Epithelial cell of proximal tubule (primary cell): Measurements from ENCODE around the gene NECAB2. TPM values are rescaled to one million over a fixed set of nuclear protein-coding genes. Genes with fewer than 3 reads are reported as not detected.

Experiments used
- DNase-seq: peaks from one replicate; pipeline ENCODE4 v3.0.0-alpha.2; 2011; ENCODE audit warnings: low read depth
- H3K4me3 ChIP-seq: 2 replicates; pipeline ENCODE4 v1.5.1; 2011; ENCODE audit warnings: low read depth, mild to moderate bottlenecking, low read length
- total RNA-seq: library from RNA; depleted of rRNA; stranded (reverse); fragments of >200 nt; gene quantifications from 2 replicates; pipeline ENCODE4 v1.2.3, GENCODE V29; 2015
- TF ChIP-seq, protein P1 (sequence below): conservative IDR thresholded peaks from 2 replicates; pipeline ENCODE4 v1.5.1; 2012; ENCODE audit warnings: low read depth, mild to moderate bottlenecking, low read length

The NECAB2 gene
- total RNA-seq, 1 donor from 2014 or later = not detected

DNA sequence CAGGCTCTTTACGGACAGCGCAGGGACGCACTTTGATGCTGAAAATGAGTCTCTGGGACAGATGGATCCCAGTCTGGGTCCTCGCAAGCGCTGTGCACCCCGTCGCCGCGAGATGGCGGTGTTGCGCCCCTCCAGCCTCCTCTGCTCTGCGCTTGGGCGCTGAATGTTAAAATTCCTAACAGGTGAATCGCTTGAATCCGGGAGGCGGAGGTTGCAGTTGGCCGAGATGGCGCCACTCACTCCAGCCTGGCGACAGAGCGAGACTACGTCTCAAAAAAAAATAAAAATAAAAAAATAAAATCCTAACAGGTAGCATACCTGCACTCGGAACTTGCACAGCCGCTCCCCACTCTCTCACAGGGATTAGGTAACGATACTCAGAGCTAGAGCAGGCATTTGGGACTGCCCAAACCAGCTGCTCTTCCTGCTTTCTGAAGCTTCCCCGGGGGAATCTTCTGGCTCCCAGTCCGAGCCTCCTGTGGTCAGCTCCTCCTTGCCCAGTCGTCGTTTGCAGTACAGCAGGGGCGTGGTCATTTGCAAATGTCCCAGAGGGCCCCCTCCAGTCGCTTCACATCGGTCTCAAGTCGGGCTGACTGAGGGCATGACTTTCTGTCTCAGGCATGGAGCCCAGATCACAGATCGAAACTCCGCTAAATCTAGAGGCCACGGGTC, 41.2 kb upstream of the NECAB2 start:
- TF ChIP-seq, protein P1, sequence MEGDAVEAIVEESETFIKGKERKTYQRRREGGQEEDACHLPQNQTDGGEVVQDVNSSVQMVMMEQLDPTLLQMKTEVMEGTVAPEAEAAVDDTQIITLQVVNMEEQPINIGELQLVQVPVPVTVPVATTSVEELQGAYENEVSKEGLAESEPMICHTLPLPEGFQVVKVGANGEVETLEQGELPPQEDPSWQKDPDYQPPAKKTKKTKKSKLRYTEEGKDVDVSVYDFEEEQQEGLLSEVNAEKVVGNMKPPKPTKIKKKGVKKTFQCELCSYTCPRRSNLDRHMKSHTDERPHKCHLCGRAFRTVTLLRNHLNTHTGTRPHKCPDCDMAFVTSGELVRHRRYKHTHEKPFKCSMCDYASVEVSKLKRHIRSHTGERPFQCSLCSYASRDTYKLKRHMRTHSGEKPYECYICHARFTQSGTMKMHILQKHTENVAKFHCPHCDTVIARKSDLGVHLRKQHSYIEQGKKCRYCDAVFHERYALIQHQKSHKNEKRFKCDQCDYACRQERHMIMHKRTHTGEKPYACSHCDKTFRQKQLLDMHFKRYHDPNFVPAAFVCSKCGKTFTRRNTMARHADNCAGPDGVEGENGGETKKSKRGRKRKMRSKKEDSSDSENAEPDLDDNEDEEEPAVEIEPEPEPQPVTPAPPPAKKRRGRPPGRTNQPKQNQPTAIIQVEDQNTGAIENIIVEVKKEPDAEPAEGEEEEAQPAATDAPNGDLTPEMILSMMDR = peak; percentile 96
- H3K4me3 ChIP-seq = peak overlapping the region; percentile 40
- peak; percentile 20 for DNase-seq

DNA sequence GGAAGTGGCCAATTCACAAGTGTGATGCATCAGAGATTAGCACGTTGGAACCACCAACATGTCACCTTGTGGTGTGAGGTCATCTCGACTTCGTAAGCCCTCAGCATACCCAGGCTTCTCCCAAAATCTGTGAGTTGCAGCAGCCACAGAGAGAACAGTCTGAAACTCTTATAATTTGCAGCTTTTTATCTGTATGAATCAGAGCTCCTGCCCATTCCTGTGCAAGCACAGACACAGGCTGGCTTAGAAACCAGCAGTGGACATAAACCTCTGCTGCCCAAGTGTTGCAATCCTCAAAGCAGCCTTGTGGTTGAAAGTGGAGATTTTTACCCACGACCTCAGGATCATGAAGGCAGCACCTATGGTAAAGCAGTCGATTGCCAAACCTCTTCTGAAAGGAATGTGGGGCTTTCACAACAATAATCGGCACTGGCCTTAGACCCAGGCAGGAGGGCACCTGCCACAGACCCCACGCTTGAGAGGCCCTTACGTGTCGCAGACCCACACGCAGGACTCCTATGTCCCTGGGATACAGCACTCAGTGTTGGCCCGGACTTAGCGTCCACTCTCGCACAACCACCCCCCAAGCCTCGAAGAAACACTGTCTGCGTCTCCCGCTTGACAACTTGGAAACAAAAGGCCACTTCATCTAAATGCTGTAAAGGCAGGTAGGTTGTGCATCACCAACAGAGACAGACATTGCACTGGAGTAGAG, 39.5 kb upstream of the NECAB2 start:
- peak; percentile 37 for DNase-seq
- TF ChIP-seq, protein P1 = no peak
- H3K4me3 ChIP-seq = no peak overlapping the region

DNA sequence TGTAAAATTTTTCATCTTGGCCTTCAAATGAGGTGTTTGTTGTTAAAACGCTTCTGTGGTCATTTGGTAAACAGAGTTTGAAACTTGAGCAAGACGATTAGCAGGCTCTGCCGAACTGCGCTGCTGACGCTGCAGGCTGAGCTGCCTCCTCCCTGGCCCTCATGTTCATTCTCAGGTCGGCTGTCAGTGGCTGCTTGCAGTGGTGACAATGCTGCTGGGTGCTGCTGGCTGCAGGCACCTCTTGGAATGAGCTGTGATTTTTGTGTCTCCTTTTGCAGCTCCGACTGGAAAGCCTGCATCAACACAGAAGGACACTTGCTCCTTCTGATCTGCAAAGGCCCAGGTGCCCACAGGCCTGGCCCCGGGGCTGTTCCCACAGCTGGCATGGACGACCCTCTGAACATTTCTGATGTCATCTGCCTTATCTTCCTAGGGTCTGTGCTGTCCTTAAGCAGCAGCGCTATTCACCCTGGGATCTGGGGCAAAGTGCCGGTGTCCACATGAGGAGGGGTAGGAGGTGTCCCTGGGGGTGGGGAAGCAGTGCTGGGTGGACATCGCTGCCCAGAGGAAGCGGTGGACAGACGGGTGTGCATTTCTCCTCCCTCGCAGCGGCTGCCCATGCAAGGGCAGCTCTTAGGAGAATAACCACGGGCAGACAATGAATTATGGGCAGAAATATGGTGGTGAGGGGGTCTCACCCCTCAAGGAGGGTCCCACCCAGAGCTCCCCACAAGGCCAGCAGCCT, 38.1 kb upstream of the NECAB2 start:
- DNase-seq = no peak
- H3K4me3 ChIP-seq = no peak overlapping the region
- TF ChIP-seq, protein P1 = no peak

DNA sequence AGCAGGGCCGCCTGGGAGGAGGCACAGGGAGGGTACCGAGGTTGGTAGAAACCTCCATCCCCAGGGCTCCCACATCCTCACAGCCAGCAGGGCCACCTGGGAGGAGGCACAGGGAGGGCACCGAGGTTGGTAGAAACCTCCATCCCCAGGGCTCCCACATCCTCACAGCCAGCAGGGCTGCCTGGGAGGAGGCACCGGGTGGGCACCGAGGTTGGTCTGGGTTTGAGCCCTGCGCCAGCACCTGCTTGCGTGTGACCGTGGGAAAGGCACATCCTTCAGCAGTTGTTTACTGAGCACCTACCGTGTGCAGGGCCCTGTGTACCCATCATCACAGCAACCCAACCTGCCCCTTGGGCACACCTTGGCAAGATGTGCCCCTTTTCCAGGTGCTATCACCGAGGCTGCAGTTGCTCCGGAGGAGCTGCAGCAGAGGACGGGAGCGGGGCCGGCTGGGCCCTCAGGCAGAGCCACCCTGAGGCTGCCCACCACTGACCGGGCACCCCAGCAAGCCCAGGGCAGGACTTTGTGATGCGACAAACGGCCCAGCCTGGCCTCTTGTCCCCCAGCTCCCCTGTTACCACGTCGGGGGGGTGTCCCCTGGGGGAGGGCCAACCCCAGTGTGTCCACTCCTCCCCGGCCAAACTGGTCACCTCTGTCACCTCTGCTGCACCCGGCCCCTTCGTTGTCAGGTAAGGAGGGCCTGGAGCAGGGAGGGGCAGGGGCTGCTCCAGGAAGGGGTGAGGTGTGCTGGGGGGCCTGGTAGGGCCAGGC, 37.1 kb upstream of the NECAB2 start:
- TF ChIP-seq, protein P1 = no peak
- DNase-seq = no peak
- H3K4me3 ChIP-seq = no peak overlapping the region

DNA sequence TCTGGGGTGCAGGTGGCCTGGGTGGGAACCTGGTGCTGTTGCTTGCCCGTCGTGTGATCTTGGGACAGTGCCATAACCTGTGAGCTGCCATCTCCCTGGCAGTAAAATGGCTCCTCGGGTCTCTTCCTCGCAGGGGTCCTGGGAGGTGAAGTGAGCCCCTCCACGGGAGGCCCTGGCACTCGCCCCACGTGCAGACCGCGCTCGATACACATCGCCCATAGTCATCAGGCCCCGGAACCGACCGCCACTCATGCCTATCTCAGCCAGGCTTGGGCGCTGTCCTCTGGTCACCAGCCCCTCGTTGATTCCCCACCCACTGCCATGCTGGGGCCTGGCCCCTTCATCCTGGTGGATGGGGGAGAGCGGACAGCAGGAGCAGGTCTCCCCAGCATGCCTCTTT, 36.5 kb upstream of the NECAB2 start:
- no peak for DNase-seq
- TF ChIP-seq, protein P1 = no peak
- H3K4me3 ChIP-seq = no peak overlapping the region

DNA sequence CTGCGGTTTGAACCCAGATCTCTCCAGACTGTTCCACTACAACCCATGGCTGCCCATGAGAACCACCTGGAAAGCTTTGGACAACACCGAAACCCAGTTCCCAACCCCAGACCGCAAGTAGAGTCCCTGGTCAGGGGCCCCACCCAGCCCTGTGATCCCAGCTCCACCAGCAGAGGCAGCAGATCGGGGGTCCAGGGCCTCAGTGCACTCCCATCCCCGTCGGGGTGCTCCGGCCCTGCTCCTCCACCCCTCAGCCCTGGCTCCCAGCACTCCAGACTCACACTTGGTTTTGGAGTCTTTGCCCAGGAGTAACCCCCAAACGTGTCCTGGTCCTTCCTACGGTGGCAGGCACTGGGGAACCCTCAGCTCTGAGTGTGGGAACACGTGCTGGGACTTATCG, 35.7 kb upstream of the NECAB2 start:
- TF ChIP-seq, protein P1 = no peak
- H3K4me3 ChIP-seq = no peak overlapping the region
- no peak for DNase-seq
